Transverse colon (tissue), 4 donors: ENCODE data around the gene PDE6A. TPM values are rescaled to one million over a fixed set of nuclear protein-coding genes. Genes with fewer than 3 reads are reported as not detected.
A peak's percentile ranks its signal among the peaks of the same experiment; 100 is the strongest.

Experiments used
- DNase-seq: peaks from one replicate; pipeline ENCODE4 v3.0.0-alpha.2; 2019
- H3K27ac ChIP-seq, 4 donors: fragments of 200-600 bp; sonication (generic); 2 replicates each; pipeline ENCODE4 v1.5.1; 2016 to 2018; ENCODE audit warnings: inconsistent platforms in 4 of 4
- H3K27me3 ChIP-seq: fragments of 200-600 bp; sonication (generic); 2 replicates; pipeline ENCODE4 v1.5.1; 2017; ENCODE audit warnings: inconsistent platforms
- H3K36me3 ChIP-seq, 4 donors: fragments of 200-600 bp; sonication (generic); 2 replicates each; pipeline ENCODE4 v1.5.1; 2017 to 2019; ENCODE audit warnings: inconsistent platforms in 4 of 4
- H3K4me1 ChIP-seq, 4 donors: fragments of 200-600 bp; sonication (generic); 2 replicates each; pipeline ENCODE4 v1.5.1; 2017 to 2020; ENCODE audit warnings: inconsistent platforms in 4 of 4
- H3K4me3 ChIP-seq, 4 donors: fragments of 200-600 bp; sonication (generic); 1 replicate in 1 of 4; 2 replicates in 3 of 4; pipeline versions ENCODE4 v1.5.1 to v1.6.1; 2017 to 2019; ENCODE audit warnings: inconsistent platforms in 4 of 4
- H3K9me3 ChIP-seq, 2 donors: fragments of 200-600 bp; sonication (generic); 2 replicates each; pipeline ENCODE4 v1.5.1; 2017 to 2019; ENCODE audit warnings: inconsistent platforms in 2 of 2
- CTCF ChIP-seq, 5 experiments: fragments of 200-600 bp in 3 of 5; fragments of 450-650 bp in 2 of 5; sonication (generic) in 3 of 5; IDR thresholded peaks; 1 replicate in 2 of 5; 2 replicates in 3 of 5; pipeline ENCODE4 v1.5.1; 2016 to 2017; ENCODE audit warnings: antibody characterized with exemption in 5 of 5, inconsistent platforms in 3 of 5, mild to moderate bottlenecking in 2 of 5, moderate library complexity in 1 of 5
- EP300 ChIP-seq: sonication (generic); formaldehyde crosslinking; IDR thresholded peaks from one replicate; pipeline ENCODE4 v1.6.1; 2017; ENCODE audit warnings: antibody characterized with exemption, low read depth
- POLR2A ChIP-seq: fragments of 450-650 bp; IDR thresholded peaks from one replicate; pipeline ENCODE4 v1.6.1; 2016; ENCODE audit warnings: antibody characterized with exemption, mild to moderate bottlenecking, moderate library complexity
- POLR2AphosphoS5 ChIP-seq, 3 donors: sonication (generic); formaldehyde crosslinking; IDR thresholded peaks; one replicate each; pipeline ENCODE4 v1.6.1; 2016; ENCODE audit warnings: antibody characterized with exemption in 3 of 3
- WGBS, 2 donors: methylation state at CpG; one replicate each; pipeline ENCODE4 v1.1.5; 2018; ENCODE audit warnings: low coverage in 1 of 2; 5-methylcytosine and 5-hydroxymethylcytosine counted together
- in situ Hi-C, 4 donors: fragments of 200-750 bp; cut with MboI; loops; one replicate each; pipeline versions ENCODE4 v1.15.0 to v1.15.1; 2017; ENCODE audit warnings: low sequenced_read_pairs in 3 of 4, low pct_ligation_motif_present in 1 of 4, low pct_unique_long_range_greater_than_20kb in 1 of 4
- intact Hi-C: fragments of 100-400 bp; cut with DNase I; formaldehyde crosslinking; loops from one replicate; pipeline ENCODE4 v1.15.1; 2023; ENCODE audit warnings: low total_unique reads
- total RNA-seq, 4 donors: library from RNA; depleted of rRNA; stranded (reverse); fragments of >200 nt; gene quantifications; one replicate each; pipeline ENCODE4 v1.1.0, GENCODE V29; 2016

PDE6A gene
- total RNA-seq, 4 donors from 2014 or later = 1.2 to 6.5 (median 3.5) TPM

- DNase-seq = no peak
- no peak for TF ChIP-seq POLR2A
- no peak for TF ChIP-seq POLR2AphosphoS5 (IDR thresholded peaks at IDR 0.05)
- no peak for TF ChIP-seq CTCF (IDR thresholded peaks at IDR 0.05)
- TF ChIP-seq EP300 = no peak
- Histone ChIP-seq H3K27ac (no peak overlapping the region), H3K9me3 (no peaks in the 10 kb centered on the region), H3K27me3 (no peaks in the 10 kb centered on the region), H3K4me1 (peaks cover 0 to 42% (median 29%) of the 10 kb centered on the region in 4 donors), H3K4me3 (no peak overlapping the region), H3K36me3 (no peaks in the 10 kb centered on the region)
- in situ Hi-C loops (no loop called here), intact Hi-C loops (no loop called here)
- 84 to 91% methylated on average over 2 to 8 of the region's 8 CpGs for WGBS, 2 donors
Observed at GRCh38 chr5:149935431-149935901, 9.1 kb downstream of the PDE6A start.

DNA sequence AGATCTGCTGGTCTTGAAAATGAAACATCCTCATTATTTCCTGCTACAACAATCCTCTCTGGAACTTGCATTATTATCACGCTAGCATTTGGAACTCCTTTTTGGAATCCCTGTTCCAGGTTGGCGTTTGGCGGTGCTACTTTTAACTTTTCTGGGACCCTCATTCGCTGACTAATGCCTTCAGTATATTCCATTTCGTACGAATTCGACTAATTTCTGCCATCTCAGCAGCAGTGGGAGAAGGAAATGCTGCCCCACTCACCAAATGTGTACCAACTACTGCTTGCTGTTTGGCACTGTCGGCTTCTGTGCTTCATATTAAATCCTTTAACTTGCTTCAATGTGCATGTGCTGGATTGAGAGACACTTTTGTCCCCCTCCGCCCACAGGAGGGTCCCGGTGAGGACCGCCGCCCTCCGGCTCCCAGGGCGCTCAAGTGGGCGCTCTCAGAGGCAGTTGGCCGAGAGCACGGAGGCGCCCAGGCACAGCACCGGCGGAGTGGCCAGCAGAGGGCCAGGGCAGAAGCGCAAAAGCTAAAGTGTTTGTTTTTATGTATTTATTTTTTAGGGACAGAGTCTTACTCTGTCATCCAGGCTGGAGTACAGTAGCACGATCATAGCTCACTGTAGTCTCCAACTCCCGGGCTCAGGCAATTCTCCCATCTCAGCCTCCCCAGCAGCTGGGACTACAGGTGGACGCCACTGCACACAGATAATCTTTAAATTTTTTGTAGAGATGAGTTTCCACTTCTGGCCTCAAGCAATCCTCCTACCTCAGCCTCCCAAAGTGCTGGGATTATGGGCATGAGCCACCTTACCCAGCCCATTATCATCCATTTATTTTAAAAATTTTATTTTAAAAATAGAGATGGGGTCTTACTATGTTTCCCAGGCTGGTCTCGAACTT lies 11.9 kb downstream of the PDE6A start:
- no peaks in the 10 kb centered on the region for H3K9me3 ChIP-seq
- DNase-seq = no peak
- H3K27me3 ChIP-seq = no peaks in the 10 kb centered on the region
- H3K4me3 ChIP-seq = no peak overlapping the region
- 76 to 77% methylated on average over 9 to 25 of the region's 25 CpGs for WGBS, 2 donors
- H3K4me1 ChIP-seq = peaks cover 0 to 21% (median 6%) of the 10 kb centered on the region in 4 donors
- no peaks in the 10 kb centered on the region for H3K36me3 ChIP-seq
- TF ChIP-seq EP300 = no peak
- TF ChIP-seq CTCF (IDR thresholded peaks at IDR 0.05) = peak in 1 of 5 experiments; percentile 5
- intact Hi-C loops (no loop called here), in situ Hi-C loops (no loop called here)
- H3K27ac ChIP-seq = no peak overlapping the region

GRCh38 chr5:149931992-149932436 lies 12.6 kb downstream of the PDE6A start:
- TF ChIP-seq POLR2A (no peak), CTCF (IDR thresholded peaks at IDR 0.05) (no peak), EP300 (no peak), POLR2AphosphoS5 (IDR thresholded peaks at IDR 0.05) (no peak)
- Histone ChIP-seq H3K27me3 (no peaks in the 10 kb centered on the region), H3K4me3 (no peak overlapping the region), H3K9me3 (no peaks in the 10 kb centered on the region), H3K27ac (no peak overlapping the region), H3K36me3 (no peaks in the 10 kb centered on the region), H3K4me1 (peaks cover 0 to 14% (median 4%) of the 10 kb centered on the region in 4 donors)
- in situ Hi-C loops (no loop called here), intact Hi-C loops (no loop called here)
- WGBS, 2 donors = 79 to 86% methylated on average over 14 of the region's 14 CpGs
- DNase-seq = no peak

GRCh38 chr5:149930749-149931574 lies 13.6 kb downstream of the PDE6A start:
- 71 to 88% methylated on average over 1 to 7 of the region's 7 CpGs for WGBS, 2 donors
- in situ Hi-C loops = no loop called here

More at GRCh38 chr5:149930749-149931574, 13.6 kb downstream of the PDE6A start:
- Histone ChIP-seq H3K27ac (peak overlapping the region in 1 of 4 donors; percentile 4), H3K36me3 (no peaks in the 10 kb centered on the region), H3K4me1 (peaks cover 0 to 11% (median 4%) of the 10 kb centered on the region in 4 donors), H3K9me3 (no peaks in the 10 kb centered on the region), H3K27me3 (no peaks in the 10 kb centered on the region), H3K4me3 (no peak overlapping the region)
- TF ChIP-seq CTCF (IDR thresholded peaks at IDR 0.05) = no peak
- TF ChIP-seq POLR2AphosphoS5 (IDR thresholded peaks at IDR 0.05) = no peak
- TF ChIP-seq EP300 = no peak
- intact Hi-C loops = no loop called here
- DNase-seq = no peak
